GM18499 (cell line): ENCODE data around the gene CDK10.

ENCODE experiments used
- ATAC-seq: cut with Tn5 transposase; IDR thresholded peaks from one replicate; pipeline ENCODE4 v1.9.1; 2021; ENCODE audit warnings: moderate number of reproducible peaks; ENCODE audit not compliant: insufficient read depth, unreplicated experiment

Gene CDK10

DNA sequence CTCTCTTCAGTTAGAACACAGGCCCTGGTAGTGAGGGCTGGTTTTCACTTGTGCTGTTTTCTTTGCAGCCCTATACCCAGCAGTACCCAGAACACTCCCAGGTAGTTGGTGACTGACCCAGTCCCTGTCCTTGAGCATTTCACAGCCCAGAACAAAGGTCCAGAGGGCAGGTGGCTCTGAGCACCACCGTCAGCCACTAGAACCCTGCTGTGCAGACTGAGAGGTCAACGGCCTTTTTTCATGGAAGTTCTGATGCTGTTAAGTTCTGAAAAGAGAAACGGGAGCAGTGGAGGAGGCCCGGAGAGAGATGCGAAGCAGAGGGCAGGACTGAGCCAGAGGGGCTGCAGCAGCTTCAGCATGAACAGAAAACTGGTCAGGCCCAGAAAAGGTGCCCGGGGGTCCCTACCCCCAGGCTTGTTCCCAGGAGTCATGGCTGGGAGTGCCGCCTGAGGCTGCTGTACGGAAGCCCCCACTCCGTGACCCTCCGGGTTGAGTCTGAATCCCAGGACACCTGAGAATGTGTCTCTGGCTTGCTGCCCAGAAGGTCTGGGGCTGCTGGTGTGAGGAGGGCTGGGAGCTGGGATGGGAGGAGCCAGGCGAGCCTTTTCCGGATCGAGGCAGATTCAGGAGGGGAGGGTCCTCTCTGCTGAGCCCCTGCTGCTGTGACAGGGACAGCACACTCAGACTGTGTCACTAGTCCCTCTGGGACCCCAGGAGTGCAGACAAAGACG is 43.5 kb downstream of the CDK10 start:
- no peak for ATAC-seq

DNA sequence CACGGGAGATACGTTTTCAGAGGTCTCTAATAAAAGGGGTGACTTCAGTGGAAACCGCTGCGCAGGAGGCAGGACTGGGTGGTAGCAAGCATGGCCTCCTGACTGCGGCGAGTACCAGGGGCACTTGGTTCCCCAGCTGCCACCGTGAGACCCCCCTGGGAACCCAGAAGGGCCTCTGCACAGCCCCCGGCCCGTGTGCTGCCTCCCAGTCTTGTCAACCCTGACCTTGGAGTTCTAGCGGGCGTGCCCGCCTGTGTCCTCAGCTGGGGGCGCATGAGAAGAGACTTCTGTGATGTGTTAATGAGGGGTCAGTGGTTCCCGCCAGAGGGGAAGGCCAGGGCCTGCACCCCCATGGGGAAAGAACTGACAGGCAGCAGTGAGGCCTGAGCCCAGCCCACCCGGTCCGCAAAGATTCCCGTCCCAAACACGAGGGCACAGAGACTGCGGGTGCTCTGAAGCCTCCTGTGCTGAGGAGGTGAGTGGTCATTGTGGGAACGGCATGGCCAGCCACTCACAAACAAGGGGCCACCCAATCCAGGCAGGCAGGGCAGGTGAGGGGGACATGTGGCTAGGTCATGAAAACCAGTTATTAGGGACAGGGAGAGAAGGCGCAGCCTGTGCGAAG is 44.2 kb downstream of the CDK10 start:
- ATAC-seq, result no peak

GRCh38 chr16:89732142-89732917 is 45.8 kb downstream of the CDK10 start:
- ATAC-seq, result no peak

- ATAC-seq, result no peak
Observed at GRCh38 chr16:89732918-89733242, 46.4 kb downstream of the CDK10 start.

DNA sequence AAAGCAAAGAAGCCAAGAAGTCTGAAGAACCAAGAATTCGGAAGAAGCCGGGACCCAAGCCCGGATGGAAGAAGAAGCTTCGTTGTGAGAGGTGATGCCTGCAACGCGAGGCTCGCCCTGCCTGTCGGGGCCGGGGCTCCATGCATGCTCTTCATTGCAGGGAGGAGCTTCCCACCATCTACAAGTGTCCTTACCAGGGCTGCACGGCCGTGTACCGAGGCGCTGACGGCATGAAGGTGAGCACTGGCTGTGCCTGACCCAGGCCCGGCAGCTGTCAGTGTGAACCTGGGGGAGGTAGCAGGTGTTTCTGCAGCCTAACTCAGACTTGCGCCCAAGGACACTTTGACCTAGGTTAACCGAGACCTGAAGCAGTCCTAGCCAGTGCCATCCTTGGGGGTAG is 46.8 kb downstream of the CDK10 start:
- no peak for ATAC-seq

GRCh38 chr16:89733792-89734191 is 47.3 kb downstream of the CDK10 start:
- no peak for ATAC-seq

GRCh38 chr16:89736554-89736953 is 50.1 kb downstream of the CDK10 start:
- ATAC-seq, result no peak

DNA sequence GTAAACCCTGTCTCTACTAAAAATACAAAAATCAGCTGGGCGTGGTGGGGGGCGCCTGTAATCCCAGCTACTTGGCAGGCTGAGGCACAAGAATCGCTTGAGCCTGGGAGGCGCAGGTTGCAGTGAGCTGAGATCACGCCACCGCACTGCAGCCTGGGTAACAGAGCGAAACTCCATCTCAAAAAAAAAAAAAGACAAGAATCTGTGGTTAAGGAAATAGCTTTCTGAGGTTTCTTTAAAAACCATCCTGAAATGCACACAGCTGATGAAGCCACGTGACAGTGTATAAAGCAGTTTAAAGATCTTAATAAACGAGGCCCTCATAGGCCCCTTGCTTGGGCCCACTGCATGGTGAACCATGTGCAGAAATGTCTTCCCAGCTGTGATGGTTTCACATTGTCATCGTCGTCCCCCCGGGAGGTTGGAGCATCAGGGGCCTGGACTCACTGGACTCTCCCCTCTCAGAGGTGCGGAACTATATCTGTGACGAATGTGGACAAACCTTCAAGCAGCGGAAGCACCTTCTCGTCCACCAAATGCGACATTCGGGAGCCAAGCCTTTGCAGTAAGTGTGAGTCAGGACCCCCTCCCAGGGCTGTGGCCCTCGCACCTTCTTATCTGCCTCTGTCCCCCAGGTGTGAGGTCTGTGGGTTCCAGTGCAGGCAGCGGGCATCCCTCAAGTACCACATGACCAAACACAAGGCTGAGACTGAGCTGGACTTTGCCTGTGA is 51.0 kb downstream of the CDK10 start:
- ATAC-seq, result no peak

- no peak for ATAC-seq
Observed at GRCh38 chr16:89738072-89738377, 51.5 kb downstream of the CDK10 start.

GRCh38 chr16:89738538-89739317 is 52.2 kb downstream of the CDK10 start:
- ATAC-seq, result no peak

DNA sequence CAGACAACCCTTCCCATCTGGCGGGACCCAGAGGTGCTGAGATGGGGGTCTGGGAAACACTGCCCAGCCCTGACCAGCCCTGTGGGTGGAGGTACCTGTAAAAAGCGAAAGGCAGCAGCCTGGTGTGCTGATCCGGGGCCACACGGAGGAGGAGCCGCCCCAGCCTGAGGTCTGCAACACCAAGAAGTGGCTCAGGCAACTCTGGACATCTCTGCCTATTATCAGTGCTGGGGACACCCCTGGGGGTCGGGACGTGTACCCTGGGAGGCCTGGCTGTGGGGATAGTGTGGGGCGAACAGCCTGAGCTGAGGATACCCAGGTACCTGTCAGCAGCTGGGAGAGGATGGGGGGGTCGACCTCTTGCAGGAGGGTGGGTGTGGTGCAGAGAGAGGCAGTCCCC is 52.9 kb downstream of the CDK10 start:
- ATAC-seq, result no peak

GRCh38 chr16:89741342-89742014 is 55.0 kb downstream of the CDK10 start:
- ATAC-seq, result no peak

DNA sequence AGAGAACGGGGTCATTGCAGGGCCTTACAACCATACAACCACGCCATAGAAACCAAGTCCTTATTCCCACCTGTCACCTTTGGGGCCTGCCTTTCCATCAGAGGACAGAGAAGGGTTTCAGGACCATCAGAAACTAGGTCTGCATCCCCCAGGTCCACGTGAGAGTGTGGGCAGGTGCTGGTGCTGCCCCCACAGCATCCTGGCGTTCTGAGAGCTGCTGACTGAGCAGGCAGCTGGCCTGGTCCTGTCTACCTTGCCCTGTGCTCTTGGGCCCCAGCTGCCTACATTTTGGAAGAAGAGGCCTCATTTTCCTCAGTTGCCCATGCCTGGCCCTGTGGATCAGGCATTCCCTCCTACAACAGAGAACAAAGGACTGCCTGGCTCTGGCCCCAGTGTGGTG is 56.5 kb downstream of the CDK10 start:
- no peak for ATAC-seq

GRCh38 chr16:89744813-89745212 is 58.3 kb downstream of the CDK10 start:
- no peak for ATAC-seq
